ENCODE measurements around the gene SELENOH. TPM values are rescaled to one million over a fixed set of nuclear protein-coding genes. Genes with fewer than 3 reads are reported as not detected.
"Not testable (repeated sequence)": the region's sequence is repeated elsewhere in the genome, so short reads cannot be mapped to it uniquely, and the experiment has no call there.

The SELENOH gene
- total RNA-seq, 4 donors from 2014 or later, result 113 to 133 (median 124) TPM

DNA sequence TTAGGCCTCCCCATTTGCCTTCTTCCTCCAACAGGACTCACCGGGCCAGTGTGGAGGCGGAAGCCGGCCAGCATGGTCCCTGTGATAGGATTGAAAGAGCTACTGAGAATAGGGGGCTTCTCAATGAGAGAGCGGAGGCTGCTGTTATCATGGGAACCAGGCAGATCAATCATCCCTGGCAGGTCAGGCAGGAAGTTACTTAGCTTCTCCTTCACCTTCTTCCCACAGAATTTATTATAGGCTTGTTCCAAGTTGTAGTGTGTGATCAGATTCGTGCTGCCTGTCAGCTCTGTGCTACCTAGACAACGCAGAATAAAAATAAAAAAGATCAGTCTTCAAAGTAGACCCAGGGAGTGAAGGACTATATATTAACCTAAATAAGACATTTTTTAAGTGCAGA lies 36.4 kb upstream of the SELENOH start:
- intact Hi-C loops (cut with DNase I; ENCODE audit: low total_unique reads), result no loop called here

GRCh38 chr11:57705432-57705831 lies 35.9 kb upstream of the SELENOH start:
- DNase-seq (ENCODE audit: low spot score in 2 of 2); H3K4me3 ChIP-seq (ENCODE audit: low read depth, poor library complexity, severe bottlenecking); intact Hi-C loops (cut with DNase I; ENCODE audit: low total_unique reads): not testable (repeated sequence)
- 84 to 92% methylated on average over 8 of the region's 8 CpGs for WGBS, 2 donors

More for the DNA sequence above, 36.4 kb upstream of the SELENOH start:
- no peak overlapping the region for H3K4me3 ChIP-seq (ENCODE audit: low read depth, poor library complexity, severe bottlenecking)
- TF ChIP-seq POLR2A (IDR thresholded peaks at IDR 0.05), result no peak
- no peak for TF ChIP-seq CTCF (IDR thresholded peaks at IDR 0.05)
- WGBS, 2 donors, result 86 to 92% methylated on average over 6 of the region's 6 CpGs
- DNase-seq (ENCODE audit: low spot score in 2 of 2), result no peak

GRCh38 chr11:57709802-57710367 lies 31.4 kb upstream of the SELENOH start:
- H3K4me3 ChIP-seq (ENCODE audit: low read depth, poor library complexity, severe bottlenecking), result no peak overlapping the region
- DNase-seq (ENCODE audit: low spot score in 2 of 2), result no peak
- no peak for TF ChIP-seq POLR2A (IDR thresholded peaks at IDR 0.05)
- no peak for TF ChIP-seq CTCF (IDR thresholded peaks at IDR 0.05)
- 92 to 94% methylated on average over 5 of the region's 5 CpGs for whole genome bisulfite sequencing, 2 donors
- intact Hi-C loops (cut with DNase I; ENCODE audit: low total_unique reads), result no loop called here

GRCh38 chr11:57711414-57712255 lies 29.7 kb upstream of the SELENOH start, which contains the start of gene MED19:
MED19 (minus strand) TSS chr11:57712215; CDS start chr11:57712179, 36 bp downstream.
- peak in 1 of 2 donors; percentile 71 for DNase-seq (ENCODE audit: low spot score in 2 of 2)
- intact Hi-C loops (cut with DNase I; ENCODE audit: low total_unique reads), result no loop called here
- whole genome bisulfite sequencing, 2 donors, result 7 to 10% methylated on average over 38 to 41 of the region's 51 CpGs
- TF ChIP-seq CTCF (IDR thresholded peaks at IDR 0.05) (no peak), POLR2A (IDR thresholded peaks at IDR 0.05) (no peak)
- H3K4me3 ChIP-seq (ENCODE audit: low read depth, poor library complexity, severe bottlenecking), result peak within 1 kb of the TSS; percentile 98

- DNase-seq (ENCODE audit: low spot score in 2 of 2), result peak; percentile 96 to 98
- peak within 1 kb of the TSS; percentile 98 for H3K4me3 ChIP-seq (ENCODE audit: low read depth, poor library complexity, severe bottlenecking)
- 0 to 1% methylated on average over 52 of the region's 53 CpGs for WGBS, 2 donors
- no peak for TF ChIP-seq POLR2A (IDR thresholded peaks at IDR 0.05)
- no peak for TF ChIP-seq CTCF (IDR thresholded peaks at IDR 0.05)
- intact Hi-C loops (cut with DNase I; ENCODE audit: low total_unique reads), result no loop called here
Observed at GRCh38 chr11:57712256-57713150, 28.8 kb upstream of the SELENOH start, which contains the start of gene TMX2. TMX2 (plus strand) TSS chr11:57712593; CDS start chr11:57712619, 26 bp downstream.

All from lower leg skin (tissue), 4 donors.